GM12865 (cell line): ENCODE measurements around the gene FLT1.

ENCODE experiments used
- DNase-seq: peaks from one replicate; pipeline ENCODE4 v3.0.0; 2010; ENCODE audit warnings: low read depth
- H3K4me3 ChIP-seq: 2 replicates; pipeline ENCODE4 v1.5.1; 2011; ENCODE audit warnings: mild to moderate bottlenecking, low read depth, low read length, control low read depth
- CTCF ChIP-seq: IDR thresholded peaks from 2 replicates; pipeline ENCODE4 v1.5.1; 2011; ENCODE audit warnings: low read length, control low read depth, low read depth, inconsistent platforms; ENCODE audit not compliant: insufficient read depth; ENCODE audit errors: missing control alignments

Gene FLT1

GRCh38 chr13:28479005-28479404 is 15.9 kb downstream of the FLT1 start:
- TF ChIP-seq CTCF, result no peak
- no peak for DNase-seq
- H3K4me3 ChIP-seq, result no peak overlapping the region

- no peak for TF ChIP-seq CTCF
- no peak overlapping the region for H3K4me3 ChIP-seq
- DNase-seq, result no peak
Observed at GRCh38 chr13:28478127-28478526, 16.8 kb downstream of the FLT1 start.

- H3K4me3 ChIP-seq, result no peak overlapping the region
- DNase-seq, result no peak
- no peak for TF ChIP-seq CTCF
Observed at GRCh38 chr13:28477709-28477973, 17.3 kb downstream of the FLT1 start.

- DNase-seq, result no peak
- no peak for TF ChIP-seq CTCF
- H3K4me3 ChIP-seq, result no peak overlapping the region
Observed at GRCh38 chr13:28476919-28477708, 17.8 kb downstream of the FLT1 start.

- no peak for DNase-seq
- TF ChIP-seq CTCF, result no peak
- H3K4me3 ChIP-seq, result no peak overlapping the region
Observed at GRCh38 chr13:28475916-28476725, 18.8 kb downstream of the FLT1 start.

- DNase-seq, result no peak
- no peak for TF ChIP-seq CTCF
- no peak overlapping the region for H3K4me3 ChIP-seq
Observed at GRCh38 chr13:28474491-28475134, 20.3 kb downstream of the FLT1 start.
